Measurements from ENCODE around the gene CLCN6. TPM values are rescaled to one million over a fixed set of nuclear protein-coding genes. Genes with fewer than 3 reads are reported as not detected.

CLCN6 gene
- total RNA-seq, 1 experiment from 2014 or later = 30.4 TPM

GRCh38 chr1:11848373-11848700 is 42.3 kb downstream of the CLCN6 start:
- ChIA-PET CTCF (no interaction called here), POLR2A (no interaction called here)
- Mint-ChIP-seq H3K4me3 (ENCODE audit: unreplicated experiment) (no peak overlapping the region), H3K27ac (ENCODE audit: unreplicated experiment) (no peak overlapping the region), H3K9me3 (ENCODE audit: unreplicated experiment) (no peaks in the 10 kb centered on the region), H3K36me3 (ENCODE audit: insufficient read depth, unreplicated experiment) (peaks cover 26% of the 10 kb centered on the region), H3K4me1 (ENCODE audit: low read depth, unreplicated experiment) (peaks cover 9% of the 10 kb centered on the region), H3K27me3 (ENCODE audit: insufficient read depth, unreplicated experiment) (no peaks in the 10 kb centered on the region)
- 0 out of 2 replicates have a peak, but pooled peaks cover 2% of the 10 kb centered on the region for H3K36me3 ChIP-seq (ENCODE audit: control insufficient read depth, insufficient read depth, low read length)
- H3K27me3 ChIP-seq (replicated peaks; ENCODE audit: control insufficient read depth, insufficient read depth, low read length) = no peaks in the 10 kb centered on the region
- H3K4me1 ChIP-seq = peaks cover 14% of the 10 kb centered on the region
- intact Hi-C loops (cut with micrococcal nuclease; ENCODE audit: unreplicated experiment) = no loop called here
- DNase-seq = no peak
- no peak overlapping the region for H3K4me3 ChIP-seq (ENCODE audit: low read depth, low read length)
- TF ChIP-seq CTCF (IDR thresholded peaks at IDR 0.05; ENCODE audit: insufficient read depth in 1 of 2, low read depth in 1 of 2, low read length in 1 of 2, severe bottlenecking in 1 of 2, unreplicated experiment in 1 of 2) = no peak
- BruUV-seq (replicated peaks) = no TSS peak
- H3K9me3 ChIP-seq = no peaks in the 10 kb centered on the region

- no peaks in the 10 kb centered on the region for H3K27me3 Mint-ChIP-seq (ENCODE audit: insufficient read depth, unreplicated experiment)
- ChIA-PET POLR2A (no interaction called here), CTCF (no interaction called here)
- no peaks in the 10 kb centered on the region for H3K27me3 ChIP-seq (replicated peaks; ENCODE audit: control insufficient read depth, insufficient read depth, low read length)
- H3K9me3 Mint-ChIP-seq (ENCODE audit: unreplicated experiment) = no peaks in the 10 kb centered on the region
- BruUV-seq (replicated peaks) = no TSS peak
- DNase-seq = no peak
- H3K4me3 Mint-ChIP-seq (ENCODE audit: unreplicated experiment) = no peak overlapping the region
- intact Hi-C loops (cut with micrococcal nuclease; ENCODE audit: unreplicated experiment) = no loop called here
- TF ChIP-seq CTCF (IDR thresholded peaks at IDR 0.05; ENCODE audit: insufficient read depth in 1 of 2, low read depth in 1 of 2, low read length in 1 of 2, severe bottlenecking in 1 of 2, unreplicated experiment in 1 of 2) = no peak
- H3K4me1 ChIP-seq = peaks cover 14% of the 10 kb centered on the region
- H3K36me3 ChIP-seq (ENCODE audit: control insufficient read depth, insufficient read depth, low read length) = 0 out of 2 replicates have a peak, but pooled peaks cover 2% of the 10 kb centered on the region
- H3K4me3 ChIP-seq (ENCODE audit: low read depth, low read length) = no peak overlapping the region
- H3K36me3 Mint-ChIP-seq (ENCODE audit: insufficient read depth, unreplicated experiment) = peaks cover 22% of the 10 kb centered on the region
- no peak overlapping the region for H3K27ac Mint-ChIP-seq (ENCODE audit: unreplicated experiment)
- no peaks in the 10 kb centered on the region for H3K9me3 ChIP-seq
- peaks cover 9% of the 10 kb centered on the region for H3K4me1 Mint-ChIP-seq (ENCODE audit: low read depth, unreplicated experiment)
Observed at GRCh38 chr1:11850156-11850555, 44.2 kb downstream of the CLCN6 start.

GRCh38 chr1:11851180-11851579 is 45.2 kb downstream of the CLCN6 start:
- Mint-ChIP-seq H3K4me1 (ENCODE audit: low read depth, unreplicated experiment) (peaks cover 9% of the 10 kb centered on the region), H3K27me3 (ENCODE audit: insufficient read depth, unreplicated experiment) (no peaks in the 10 kb centered on the region), H3K36me3 (ENCODE audit: insufficient read depth, unreplicated experiment) (peaks cover 16% of the 10 kb centered on the region), H3K4me3 (ENCODE audit: unreplicated experiment) (no peak overlapping the region), H3K9me3 (ENCODE audit: unreplicated experiment) (no peaks in the 10 kb centered on the region), H3K27ac (ENCODE audit: unreplicated experiment) (no peak overlapping the region)
- H3K4me3 ChIP-seq (ENCODE audit: low read depth, low read length) = no peak overlapping the region
- no TSS peak for BruUV-seq (replicated peaks)
- DNase-seq = no peak
- H3K4me1 ChIP-seq = peaks cover 15% of the 10 kb centered on the region
- H3K27me3 ChIP-seq (replicated peaks; ENCODE audit: control insufficient read depth, insufficient read depth, low read length) = no peaks in the 10 kb centered on the region
- no peaks in the 10 kb centered on the region for H3K36me3 ChIP-seq (ENCODE audit: control insufficient read depth, insufficient read depth, low read length)
- H3K9me3 ChIP-seq = no peaks in the 10 kb centered on the region
- CTCF ChIA-PET = no interaction called here
- intact Hi-C loops (cut with micrococcal nuclease; ENCODE audit: unreplicated experiment) = no loop called here
- POLR2A ChIA-PET = no interaction called here
- no peak for TF ChIP-seq CTCF (IDR thresholded peaks at IDR 0.05; ENCODE audit: insufficient read depth in 1 of 2, low read depth in 1 of 2, low read length in 1 of 2, severe bottlenecking in 1 of 2, unreplicated experiment in 1 of 2)

Data from Caco-2 (cell line).